Cerebellar nuclear complex (tissue), 1 donor: ENCODE measurements around the gene SNPH.

Experiments used
- DNase-seq, 2 experiments: peaks; one replicate each; lab custom pipeline; 2025; lab: John Stamatoyannopoulos, UW

The SNPH gene

DNA sequence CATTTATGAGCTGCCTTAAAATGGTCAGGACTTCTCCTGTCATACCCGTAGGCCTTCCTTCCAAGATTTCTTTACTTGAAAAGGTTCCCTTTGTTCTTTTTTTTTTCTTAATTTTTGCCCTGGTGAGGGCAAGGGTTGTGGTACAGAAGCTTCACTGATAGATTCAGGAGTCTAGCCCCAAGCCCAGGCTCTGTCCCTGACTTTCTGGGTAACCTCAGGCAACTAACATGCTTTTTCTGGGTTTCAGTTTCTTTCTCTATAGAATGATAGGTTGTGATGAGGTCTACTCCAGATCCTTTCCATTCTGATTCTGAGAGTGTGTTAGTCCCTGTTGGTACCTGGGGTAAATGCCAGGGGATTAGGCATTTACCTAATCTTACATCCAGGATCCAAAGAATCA lies 21.2 kb downstream of the SNPH start:
- no peak for DNase-seq

DNA sequence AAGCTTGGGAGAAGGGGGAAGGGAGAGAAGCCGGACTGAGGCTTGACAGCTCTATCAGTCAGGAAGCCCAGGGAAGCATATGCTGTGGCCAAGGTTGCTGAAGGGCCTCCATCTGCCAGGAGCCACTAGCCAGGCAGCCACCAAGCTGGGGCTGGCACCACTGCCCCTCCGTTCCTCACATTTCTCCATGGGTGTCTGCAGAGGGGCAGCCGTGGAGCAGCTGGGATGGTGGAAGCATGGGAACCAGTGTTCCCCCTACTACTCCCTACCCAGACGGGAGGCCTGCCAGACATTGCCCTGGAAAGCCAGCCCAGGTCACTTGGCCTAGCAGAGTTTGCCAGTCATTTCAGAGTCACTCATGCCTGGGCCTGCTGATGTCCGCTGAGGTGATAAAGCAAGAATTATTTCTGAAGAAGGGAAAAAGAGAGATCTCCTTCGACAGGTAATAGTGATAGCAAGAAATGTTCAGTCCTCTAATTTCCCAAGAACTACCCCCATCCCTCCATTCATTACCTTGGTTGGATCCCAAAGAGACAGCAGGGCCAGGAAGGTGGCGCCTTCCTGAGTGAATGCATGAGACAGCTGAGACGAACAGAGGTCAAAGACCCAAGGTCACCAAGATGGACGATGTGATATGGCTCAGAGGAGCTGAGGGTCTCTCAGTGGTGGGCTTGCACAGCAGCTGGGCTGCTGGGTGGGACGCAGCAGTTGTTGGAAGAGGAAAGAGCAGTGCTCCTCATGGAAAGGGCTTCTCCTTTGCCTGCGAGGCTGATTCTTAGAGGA lies 21.9 kb downstream of the SNPH start:
- peak; percentile 46 to 79 for DNase-seq

GRCh38 chr20:1291191-1291741 lies 25.2 kb downstream of the SNPH start:
- DNase-seq, result no peak

DNA sequence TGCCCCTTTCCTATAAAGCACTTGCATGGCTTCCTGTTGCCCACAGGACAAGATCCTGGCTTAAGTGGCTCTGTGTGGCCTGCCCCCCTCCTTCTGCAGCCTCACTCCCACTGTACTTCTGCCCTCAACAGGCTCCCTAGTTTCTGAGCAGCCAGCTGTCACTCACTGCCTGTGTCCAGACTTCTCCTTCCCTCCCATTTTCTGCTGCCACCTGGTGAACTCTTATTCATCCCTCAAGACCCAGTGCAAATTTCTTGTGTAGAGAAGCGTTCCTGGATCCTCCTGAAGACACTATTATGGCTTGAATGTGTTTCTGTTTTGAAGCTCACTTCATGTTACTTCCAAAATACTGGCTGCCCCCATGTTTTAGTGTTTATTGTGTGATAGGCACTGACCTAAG lies 26.5 kb downstream of the SNPH start:
- no peak for DNase-seq

DNA sequence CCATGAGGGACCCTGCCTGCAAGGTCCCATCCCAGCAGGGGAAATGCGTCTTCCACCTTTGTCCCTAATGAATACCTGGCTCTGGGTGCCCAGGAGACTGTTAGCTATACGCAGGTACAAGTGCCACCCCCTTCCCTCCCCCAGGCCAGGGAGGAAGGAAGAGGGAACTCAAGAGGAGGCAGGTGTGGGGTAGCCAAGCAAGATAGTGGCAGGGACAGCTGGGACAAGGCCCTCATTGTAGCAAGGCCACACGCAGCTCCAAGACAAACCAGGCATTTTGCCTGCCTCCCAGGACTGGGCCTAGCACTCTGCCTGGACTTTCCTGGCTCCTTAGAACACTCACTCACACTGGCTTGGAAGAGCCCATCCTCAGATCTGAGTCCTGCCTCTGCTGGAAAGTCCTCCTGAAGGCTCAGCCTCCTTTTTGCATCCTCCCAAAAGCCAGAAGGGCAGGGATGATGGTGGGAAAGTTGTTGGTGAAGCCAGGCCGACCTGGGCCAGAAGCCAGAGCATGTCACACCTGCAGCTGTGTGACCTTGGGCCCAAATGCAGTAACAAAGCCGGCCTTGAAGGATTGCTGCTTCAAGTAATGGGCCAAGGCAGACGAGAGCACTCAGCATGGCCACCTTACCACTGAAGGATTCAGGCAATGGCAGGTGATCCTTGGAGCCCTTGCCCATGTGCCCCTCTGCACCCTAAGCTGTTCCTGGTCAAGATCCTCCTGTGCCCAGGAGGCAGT lies 27.7 kb downstream of the SNPH start:
- no peak for DNase-seq

GRCh38 chr20:1294497-1294896 lies 28.4 kb downstream of the SNPH start:
- no peak for DNase-seq

DNA sequence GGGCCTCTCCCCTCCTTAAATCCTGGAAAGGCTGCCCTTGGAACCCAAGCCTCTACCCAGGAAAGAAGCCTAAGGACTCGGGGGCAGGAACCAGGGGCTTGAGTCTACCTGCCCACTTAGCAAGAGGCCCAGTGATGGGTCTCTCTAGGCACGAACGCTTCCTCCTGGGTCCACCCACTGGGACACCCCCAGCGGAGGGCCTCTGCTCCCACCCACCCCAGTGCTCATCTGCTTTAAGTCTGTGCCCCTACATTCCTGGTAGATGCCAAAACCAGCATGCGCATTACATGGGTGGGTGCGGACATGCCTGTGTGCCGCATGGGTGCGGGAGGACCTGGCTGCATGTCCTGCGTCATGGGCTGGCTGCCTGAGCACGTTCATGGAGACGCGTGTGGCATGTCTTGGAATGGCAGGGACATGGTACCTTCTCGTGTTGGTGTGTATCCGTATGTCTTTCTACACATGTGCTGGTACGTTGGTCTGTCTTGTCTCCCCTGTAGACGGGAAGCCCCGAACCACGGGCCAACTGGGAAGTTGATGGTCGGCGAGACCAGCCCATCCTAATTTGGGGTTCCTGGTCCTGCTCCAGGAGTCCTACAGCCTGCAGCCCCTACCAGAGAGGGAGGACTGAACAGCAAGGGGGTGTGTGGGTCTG lies 29.3 kb downstream of the SNPH start:
- DNase-seq, result no peak

GRCh38 chr20:1296117-1296610 lies 30.1 kb downstream of the SNPH start:
- DNase-seq, result no peak

DNA sequence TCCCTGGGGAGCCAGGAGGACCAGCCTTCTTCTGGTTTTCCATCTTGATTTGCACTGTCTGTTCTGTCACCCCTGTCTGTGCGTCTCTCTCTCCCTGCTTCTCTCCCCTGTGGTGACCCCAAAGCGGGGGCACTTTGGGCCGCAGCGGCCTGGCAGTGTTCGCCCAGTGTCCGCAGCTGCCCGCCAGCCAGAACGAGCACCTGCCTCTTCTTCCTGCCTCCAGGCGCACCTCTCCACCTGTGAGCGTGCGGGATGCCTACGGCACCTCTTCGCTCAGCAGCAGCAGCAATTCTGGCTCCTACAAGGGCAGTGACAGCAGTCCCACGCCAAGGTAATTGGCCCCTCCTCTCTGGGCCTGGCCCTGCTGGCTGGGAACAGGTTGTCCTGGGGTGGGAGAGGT lies 30.8 kb downstream of the SNPH start:
- no peak for DNase-seq

DNA sequence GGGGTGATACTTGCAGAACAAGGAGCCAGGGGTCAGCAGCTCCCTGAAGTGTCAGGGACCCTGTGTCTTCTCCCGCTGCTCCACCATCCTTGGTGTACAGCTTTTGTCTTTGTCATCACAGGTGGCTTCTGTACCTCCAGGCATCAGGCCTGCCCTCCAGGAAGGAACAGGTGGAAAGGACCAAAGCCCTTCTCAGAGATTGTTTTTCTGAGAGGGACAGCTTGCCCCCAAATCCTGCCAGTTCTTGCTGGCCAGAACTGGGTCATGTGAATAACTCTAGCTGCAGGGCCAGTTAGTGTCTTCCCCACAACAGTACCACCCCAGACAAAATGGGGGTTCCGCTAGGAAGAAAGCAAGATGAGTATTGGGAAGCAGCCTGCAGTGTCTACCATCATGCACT lies 31.4 kb downstream of the SNPH start:
- DNase-seq, result peak in 1 of 2 experiments; percentile 12

DNA sequence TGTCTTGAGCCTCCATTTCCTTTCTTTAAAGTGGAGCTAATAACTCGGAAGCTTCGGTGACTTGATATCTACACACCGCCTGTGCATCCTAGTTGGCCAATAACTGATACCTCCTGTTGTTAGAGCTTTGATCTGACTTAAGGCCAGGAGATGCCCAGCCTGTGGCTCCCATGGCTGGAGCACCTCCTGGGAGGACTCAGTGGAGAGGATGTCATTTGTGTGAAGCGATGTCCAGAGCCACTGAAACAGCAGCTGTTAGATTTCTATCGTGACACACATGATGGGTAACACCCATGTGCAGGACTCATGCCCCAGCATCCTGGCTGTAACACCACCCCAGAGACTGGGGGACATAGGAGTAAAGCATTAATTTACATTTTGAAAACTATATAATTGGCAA lies 32.1 kb downstream of the SNPH start:
- no peak for DNase-seq

DNA sequence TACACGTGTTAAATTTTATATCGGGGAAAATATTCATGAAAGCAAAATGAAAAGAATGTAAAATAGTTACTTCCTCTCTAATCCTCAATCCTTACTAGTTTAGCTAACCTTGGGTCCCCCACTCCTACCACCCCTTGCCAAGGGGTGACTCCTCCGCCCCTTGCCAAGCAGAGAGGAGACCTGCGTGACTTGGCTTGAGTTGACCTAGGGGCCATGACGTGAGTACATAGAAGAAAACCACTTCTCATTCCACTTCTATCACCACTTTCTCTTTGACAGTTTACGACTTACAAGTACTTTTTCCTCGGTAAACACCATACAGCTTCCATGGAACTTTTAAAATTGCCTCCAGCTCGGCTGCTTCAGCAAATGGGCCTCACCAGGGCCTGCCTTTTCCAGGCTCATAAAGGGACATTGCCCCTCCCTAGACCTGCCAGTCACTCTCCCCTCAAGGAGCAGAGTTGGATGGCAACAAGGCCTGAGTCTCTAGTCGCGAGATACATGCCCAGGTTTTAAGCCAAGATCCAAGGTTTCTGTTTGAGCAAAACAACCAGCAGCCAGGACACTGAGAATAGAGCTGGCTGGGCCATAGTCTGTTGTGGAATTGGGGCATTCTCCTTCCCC lies 32.9 kb downstream of the SNPH start:
- DNase-seq, result no peak

DNA sequence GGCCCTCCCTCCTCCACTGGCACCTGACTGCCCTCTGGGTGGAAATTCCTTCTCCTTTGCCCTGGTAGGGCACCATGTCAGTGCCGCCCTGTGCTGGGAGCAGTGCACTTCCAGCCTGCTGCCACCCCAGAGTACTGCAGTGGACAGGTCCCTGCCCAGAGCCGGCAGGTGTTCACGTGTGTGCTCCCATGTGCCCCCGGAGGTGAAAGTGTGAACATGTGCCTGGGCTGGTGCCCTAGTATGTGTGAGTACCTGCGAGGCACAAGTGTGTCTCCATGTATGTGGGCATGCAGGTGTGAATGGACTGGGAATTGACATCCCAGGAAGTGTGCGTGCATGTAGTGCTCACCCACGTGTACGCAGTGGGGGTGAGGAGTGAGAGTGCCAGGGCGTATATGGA lies 33.4 kb downstream of the SNPH start:
- DNase-seq, result no peak

DNA sequence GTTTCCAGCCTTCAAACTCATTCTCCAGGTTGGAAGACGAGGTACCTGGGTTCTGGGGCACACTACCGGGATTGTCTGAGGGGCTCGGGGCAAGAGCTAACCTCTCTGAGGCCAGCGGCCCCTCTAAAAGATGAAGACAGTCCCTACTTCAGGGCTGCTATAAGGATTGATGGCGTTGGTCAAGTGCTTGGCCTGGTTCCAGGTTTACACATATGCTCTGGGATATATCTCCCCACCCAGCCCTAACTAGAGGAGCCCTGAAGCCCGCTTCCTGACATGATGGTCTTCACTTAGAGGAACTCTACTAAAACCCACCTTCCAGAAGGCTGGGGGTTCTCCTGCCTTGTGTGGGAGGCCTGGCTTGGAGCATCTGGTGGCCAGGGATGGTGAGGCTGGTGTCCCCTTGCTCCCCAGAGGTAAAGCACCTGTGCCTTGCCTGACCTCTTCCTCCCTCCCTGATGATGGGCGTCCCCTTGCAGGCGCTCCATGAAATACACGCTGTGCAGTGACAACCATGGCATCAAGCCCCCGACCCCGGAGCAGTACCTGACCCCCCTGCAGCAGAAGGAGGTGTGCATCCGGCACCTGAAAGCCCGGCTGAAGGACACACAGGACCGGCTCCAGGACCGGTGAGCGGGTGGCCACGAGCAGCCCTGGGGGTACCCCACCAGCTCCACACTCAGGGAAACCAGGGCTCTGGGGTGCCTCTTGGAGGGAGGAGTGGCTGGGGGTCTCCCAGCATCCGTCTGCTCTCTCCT lies 34.2 kb downstream of the SNPH start:
- no peak for DNase-seq

GRCh38 chr20:1301031-1301529 lies 35.0 kb downstream of the SNPH start:
- DNase-seq, result no peak

DNA sequence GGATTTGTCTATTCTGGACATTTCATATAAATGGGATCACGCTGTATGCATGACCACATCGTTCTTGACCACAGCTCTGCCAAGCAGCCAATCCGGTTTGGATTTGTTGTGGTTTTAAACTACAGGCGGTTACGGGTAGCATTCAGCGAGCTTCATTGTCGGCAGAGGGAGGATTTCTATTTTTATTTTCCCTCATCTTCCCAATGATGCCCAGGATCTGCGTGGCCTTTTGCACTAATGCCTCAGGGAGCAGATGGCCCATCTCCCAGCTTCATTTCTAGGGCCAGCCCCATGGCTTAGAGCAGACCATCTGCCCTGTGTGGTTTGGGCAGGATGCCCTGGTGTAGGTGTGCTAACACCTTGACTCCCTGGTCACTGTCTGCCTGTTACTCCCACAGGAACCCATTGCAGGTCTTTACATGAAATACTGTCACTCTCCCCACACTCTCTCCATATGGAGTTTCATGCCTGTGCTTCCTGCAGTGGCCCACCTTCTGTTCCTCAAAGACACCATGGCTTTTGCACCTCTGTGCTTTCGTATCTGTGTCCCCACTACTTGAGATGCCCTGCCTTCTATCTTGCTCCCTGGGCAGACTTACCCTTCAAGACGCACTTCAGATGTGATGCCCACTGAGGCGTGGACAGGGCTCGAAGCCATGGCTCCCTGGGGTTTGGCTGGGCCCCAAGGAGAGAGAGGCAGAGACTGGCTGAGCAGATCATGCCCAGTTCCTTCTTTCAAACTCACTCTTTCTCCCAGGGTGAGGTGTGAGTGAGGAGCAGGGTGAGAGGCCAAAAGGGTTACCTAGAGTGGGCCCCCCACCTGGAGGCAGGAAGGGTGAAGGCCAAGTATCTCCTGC lies 36.8 kb downstream of the SNPH start:
- DNase-seq, result peak; percentile 83 to 88

GRCh38 chr20:1304710-1305515 lies 38.8 kb downstream of the SNPH start:
- no peak for DNase-seq

GRCh38 chr20:1305712-1306111 lies 39.6 kb downstream of the SNPH start:
- DNase-seq, result no peak
